WERI-Rb-1 (cell line): ENCODE data around the gene ZFTA.

Source experiments
- DNase-seq: peaks from one replicate; pipeline ENCODE4 v3.0.0-alpha.2; 2020
- H3K27ac ChIP-seq: fragments of 250-450 bp; sonication (Bioruptor Pico); 2 replicates; pipeline ENCODE4 v1.5.1; 2020; ENCODE audit warnings: mild to moderate bottlenecking, moderate library complexity
- H3K27me3 ChIP-seq: fragments of 250-450 bp; sonication (Bioruptor Pico); 2 replicates; pipeline ENCODE4 v1.5.1; 2021; ENCODE audit warnings: mild to moderate bottlenecking, low read depth, moderate library complexity; ENCODE audit not compliant: insufficient read depth, severe bottlenecking
- H3K36me3 ChIP-seq: fragments of 250-450 bp; sonication (Bioruptor Pico); 2 replicates; pipeline ENCODE4 v1.5.1; 2020; ENCODE audit warnings: mild to moderate bottlenecking, moderate library complexity
- H3K4me3 ChIP-seq: 2 replicates; pipeline ENCODE4 v1.5.1; 2011; ENCODE audit warnings: low read depth, mild to moderate bottlenecking, control low read depth, low read length
- H3K9me3 ChIP-seq: fragments of 250-450 bp; sonication (Bioruptor Pico); 2 replicates; pipeline ENCODE4 v1.5.1; 2021; ENCODE audit warnings: mild to moderate bottlenecking, moderate library complexity; ENCODE audit not compliant: severe bottlenecking
- CTCF ChIP-seq: IDR thresholded peaks from 2 replicates; pipeline ENCODE4 v1.5.1; 2011; ENCODE audit warnings: low read depth, mild to moderate bottlenecking, control low read depth, inconsistent platforms, low read length

ZFTA gene

GRCh38 chr11:63762654-63763495 is 5.7 kb downstream of the ZFTA start:
- Histone ChIP-seq H3K4me3 (peak overlapping the region; percentile 40), H3K27ac (peak overlapping the region; percentile 77), H3K9me3 (no peaks in the 10 kb centered on the region), H3K27me3 (no peaks in the 10 kb centered on the region), H3K36me3 (peaks cover 53% of the 10 kb centered on the region)
- DNase-seq, result peak; percentile 82
- TF ChIP-seq CTCF, result 0 out of 2 replicates have a peak, but pooled peaks have one; percentile 1

- Histone ChIP-seq H3K9me3 (no peaks in the 10 kb centered on the region), H3K27ac (peak overlapping the region; percentile 77), H3K27me3 (no peaks in the 10 kb centered on the region), H3K36me3 (peaks cover 57% of the 10 kb centered on the region), H3K4me3 (peak overlapping the region; percentile 40)
- TF ChIP-seq CTCF, result no peak
- DNase-seq, result peak; percentile 88
These were observed 6.5 kb downstream of the ZFTA start for GRCh38 chr11:63761931-63762653.

GRCh38 chr11:63761188-63761587 is 7.4 kb downstream of the ZFTA start:
- Histone ChIP-seq H3K9me3 (no peaks in the 10 kb centered on the region), H3K36me3 (peaks cover 57% of the 10 kb centered on the region), H3K27ac (peak overlapping the region; percentile 77), H3K27me3 (no peaks in the 10 kb centered on the region), H3K4me3 (no peak overlapping the region)
- no peak for TF ChIP-seq CTCF
- DNase-seq, result no peak

- H3K36me3 ChIP-seq, result peaks cover 55% of the 10 kb centered on the region
- no peak for DNase-seq
- no peaks in the 10 kb centered on the region for H3K9me3 ChIP-seq
- no peak overlapping the region for H3K4me3 ChIP-seq
- no peak for TF ChIP-seq CTCF
- no peaks in the 10 kb centered on the region for H3K27me3 ChIP-seq
- H3K27ac ChIP-seq, result no peak overlapping the region
These were observed 8.0 kb downstream of the ZFTA start for GRCh38 chr11:63760487-63761079.

- DNase-seq, result no peak
- Histone ChIP-seq H3K27me3 (no peaks in the 10 kb centered on the region), H3K9me3 (no peaks in the 10 kb centered on the region), H3K36me3 (peaks cover 64% of the 10 kb centered on the region), H3K4me3 (no peak overlapping the region), H3K27ac (no peak overlapping the region)
- TF ChIP-seq CTCF, result no peak
These were observed 11.4 kb downstream of the ZFTA start for GRCh38 chr11:63756919-63757761.
